Measurements from ENCODE around the gene CD19.

- TF ChIP-seq REST (IDR thresholded peaks at IDR 0.05; ENCODE audit: insufficient read depth in 1 of 2, low read depth in 2 of 2, low read length in 2 of 2) (no peak), TAF1 (IDR thresholded peaks at IDR 0.05; ENCODE audit: borderline replicate concordance, insufficient read depth, low read length) (no peak), POLR2AphosphoS5 (IDR thresholded peaks at IDR 0.05; ENCODE audit: low read depth, low read length) (no peak)
Measured at GRCh38 chr16:28904828-28905227, 26.9 kb upstream of the CD19 start.
